Erythroblast (primary cell): ENCODE results near the gene BMERB1.

Experiments
- GATA1 ChIP-seq: IDR thresholded peaks from 2 replicates; pipeline ENCODE4 v1.6.1; 2011; ENCODE audit warnings: low read depth, mild to moderate bottlenecking, control low read depth, low read length, moderate library complexity
- POLR2A ChIP-seq: IDR thresholded peaks from 2 replicates; pipeline ENCODE4 v1.6.1; 2011; ENCODE audit warnings: mild to moderate bottlenecking, low read length

GRCh38 chr16:15594711-15595320 lies 160.4 kb downstream of the BMERB1 start:
- TF ChIP-seq POLR2A (no peak), GATA1 (no peak)
